GM21381 (cell line): ENCODE measurements around the gene ZNF619.

Source experiments
- ATAC-seq: cut with Tn5 transposase; IDR thresholded peaks from one replicate; pipeline ENCODE4 v1.9.1; 2021; ENCODE audit warnings: mild to moderate bottlenecking, moderate library complexity; ENCODE audit not compliant: unreplicated experiment

The ZNF619 gene

DNA sequence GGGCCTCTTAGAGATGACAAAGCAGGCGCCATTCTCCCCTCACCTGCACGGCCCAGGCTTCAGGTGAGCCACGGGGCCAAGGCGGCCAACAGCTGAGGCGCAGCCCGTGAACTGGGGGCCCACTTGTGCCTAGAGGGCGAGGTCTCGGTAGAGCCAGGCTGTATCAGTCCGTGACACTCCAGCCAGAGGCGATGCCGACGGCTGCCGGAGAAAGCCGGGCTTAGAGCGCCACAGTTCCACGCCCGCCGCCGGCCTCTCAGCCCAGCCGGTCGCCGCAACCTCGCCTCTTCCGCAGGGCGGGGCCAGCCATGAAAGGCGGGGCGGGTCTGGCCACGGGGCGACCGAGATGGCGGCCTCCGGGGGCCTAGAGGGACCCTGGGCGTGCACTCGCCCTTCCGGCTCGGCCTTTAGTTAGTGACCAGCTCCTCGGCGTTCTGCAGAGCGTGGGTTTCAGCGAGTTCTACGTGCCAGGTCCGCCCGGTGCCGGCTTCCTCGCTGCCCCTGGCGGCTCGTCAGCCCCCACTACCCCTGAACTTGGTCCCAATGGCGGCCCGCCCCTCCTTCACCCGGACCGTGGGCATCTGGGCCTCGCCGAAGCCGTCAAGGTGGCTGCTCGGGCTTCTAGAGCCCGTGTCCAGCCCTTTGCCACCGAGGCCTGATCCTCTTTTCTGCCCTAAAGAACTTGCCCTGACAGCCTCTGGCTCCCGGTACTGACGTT, 47.8 kb downstream of the ZNF619 start, which contains the start of gene ZNF621:
Gene ZNF621 (plus strand): TSS at position 393 of the 718 bp plus-strand sequence. CDS start 881 bp downstream, outside the sequence.
- ATAC-seq: peak; percentile 100

GRCh38 chr3:40528426-40528825, 51.5 kb downstream of the ZNF619 start:
- no peak for ATAC-seq

- no peak for ATAC-seq
Measured at GRCh38 chr3:40532252-40532651, 55.3 kb downstream of the ZNF619 start.

DNA sequence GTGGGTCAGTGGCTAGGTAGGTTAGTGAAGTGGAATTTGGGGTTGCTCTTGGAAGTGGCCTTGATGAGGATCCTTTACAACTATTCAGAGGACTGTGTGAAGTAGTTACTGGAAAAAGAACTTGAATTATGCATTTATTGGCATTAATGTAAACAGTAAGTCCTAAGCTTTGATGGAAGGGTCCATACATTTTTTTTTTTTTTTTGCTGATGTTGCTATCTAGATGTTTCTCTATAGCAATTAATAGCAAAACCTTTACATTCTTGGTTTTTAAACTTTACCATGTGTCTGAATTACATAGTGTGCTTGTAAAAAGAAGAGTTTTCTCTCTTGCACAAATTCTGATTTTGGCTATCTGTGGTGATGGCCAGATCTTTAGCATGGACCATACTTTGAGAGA, 57.4 kb downstream of the ZNF619 start:
- ATAC-seq: no peak
